K562 (cell line): ENCODE measurements around the gene TMEM126B. TPM values are rescaled to one million over a fixed set of nuclear protein-coding genes. Genes with fewer than 3 reads are reported as not detected.

Experiments used
- BCOR ChIP-seq: fragments of 450-650 bp; IDR thresholded peaks from 2 replicates; pipeline ENCODE4 v1.6.1; 2016
- BMI1 ChIP-seq: fragments of 150-350 bp; IDR thresholded peaks from 2 replicates; pipeline ENCODE4 v1.6.1; 2014; ENCODE audit warnings: low read length
- CBX5 ChIP-seq: IDR thresholded peaks from 2 replicates; pipeline ENCODE4 v1.6.1; 2014; ENCODE audit warnings: low read depth, borderline replicate concordance
- EHMT2 ChIP-seq: fragments of 450-650 bp; IDR thresholded peaks from 2 replicates; pipeline ENCODE4 v1.6.1; 2018; ENCODE audit warnings: antibody characterized with exemption
- MCM5 ChIP-seq: fragments of 450-650 bp; IDR thresholded peaks from 2 replicates; pipeline ENCODE4 v1.6.1; 2016; ENCODE audit warnings: low read depth
- MTA3 ChIP-seq: fragments of 450-650 bp; formaldehyde crosslinking; IDR thresholded peaks from 2 replicates; pipeline ENCODE4 v1.6.1; 2017; ENCODE audit warnings: mild to moderate bottlenecking, borderline replicate concordance
- NEUROD1 ChIP-seq: fragments of 150-350 bp; IDR thresholded peaks from 2 replicates; pipeline ENCODE4 v1.6.1; 2014; ENCODE audit warnings: borderline replicate concordance, low read length, low read depth; ENCODE audit not compliant: partially characterized antibody
- RFX7 ChIP-seq: fragments of 250-450 bp; sonication (Bioruptor Pico); IDR thresholded peaks from 2 replicates; pipeline ENCODE4 v1.5.1; 2021; ENCODE audit warnings: mild to moderate bottlenecking
- SMC3 ChIP-seq: conservative IDR thresholded peaks from 2 replicates; pipeline ENCODE4 v1.6.1; 2011; ENCODE audit warnings: low read depth, low read length, improper control_type of control experiment; ENCODE audit not compliant: insufficient read depth
- TRIM28 ChIP-seq: fragments of 450-650 bp; IDR thresholded peaks from 2 replicates; pipeline ENCODE4 v1.6.1; 2017
- ZBED1 ChIP-seq: IDR thresholded peaks from 2 replicates; pipeline ENCODE4 v1.6.1; 2014
- ZNF324 ChIP-seq: fragments of 250-450 bp; sonication (Bioruptor Pico); IDR thresholded peaks from 2 replicates; pipeline ENCODE4 v1.4.0; 2020; ENCODE audit warnings: mild to moderate bottlenecking
- polyA plus RNA-seq, 8 experiments: library from polyadenylated mRNA; depleted of rRNA in 4 of 8; stranded (reverse) in 5 of 8; unstranded in 3 of 8; fragments of >200 nt; fragmentation: Nextera tagmentation in 2 of 8; fragmentation: Illumina TruSeq in 1 of 8; extraction: Ambion mirVana in 2 of 8; extraction: Trizol in 1 of 8; gene quantifications; 2 replicates each; pipeline versions ENCODE4 v1.2.1 to v1.2.3, GENCODE V29; 2011 to 2014; ENCODE audit warnings: inconsistent platforms in 1 of 8, missing spikeins in 1 of 8
- total RNA-seq, 7 experiments: library from RNA; depleted of rRNA in 6 of 7; stranded (reverse); fragments of >200 nt in 6 of 7; fragmentation: Illumina TruSeq in 2 of 7; extraction: Trizol in 2 of 7; gene quantifications; 2 replicates each; pipeline versions ENCODE4 v1.2.1 to v1.2.3, GENCODE V29; 2011 to 2021; ENCODE audit warnings: low replicate concordance in 1 of 7
- TF ChIP-seq, protein P1 (sequence below): IDR thresholded peaks from 2 replicates; pipeline ENCODE4 v1.6.1; 2011; ENCODE audit warnings: borderline replicate concordance, low read depth, mild to moderate bottlenecking, moderate library complexity, low read length; ENCODE audit not compliant: insufficient read depth, poor library complexity, severe bottlenecking
- TF ChIP-seq, protein P2 (sequence below): fragments of 250-450 bp; sonication (Bioruptor Pico); IDR thresholded peaks from 2 replicates; pipeline ENCODE4 v1.8.0; 2021; ENCODE audit warnings: borderline replicate concordance, mild to moderate bottlenecking, moderate library complexity; ENCODE audit not compliant: poor library complexity, severe bottlenecking
- TF ChIP-seq, protein P3 (sequence below): fragments of 450-650 bp; IDR thresholded peaks from 2 replicates; pipeline ENCODE4 v1.6.1; 2016; ENCODE audit warnings: mild to moderate bottlenecking
- TF ChIP-seq, protein P4 (sequence below): sonication (generic); formaldehyde crosslinking; IDR thresholded peaks from 2 replicates; pipeline ENCODE4 v1.8.1; 2022; ENCODE audit warnings: missing genetic modification reagents
- TF ChIP-seq, protein P5 (sequence below): fragments of 450-650 bp; formaldehyde crosslinking; IDR thresholded peaks from 2 replicates; pipeline ENCODE4 v1.4.0; 2020; ENCODE audit warnings: mild to moderate bottlenecking, moderate library complexity
- TF ChIP-seq, protein P6 (sequence below): fragments of 250-450 bp; sonication (Bioruptor Pico); IDR thresholded peaks from 2 replicates; pipeline ENCODE4 v1.5.0; 2021

The TMEM126B gene
- total and polyA plus RNA-seq, 9 of the 15 experiments (the other 6 are each of a cell fraction or from before 2014, with no cell fraction given) = 85.5 to 226 (median 164) TPM

DNA sequence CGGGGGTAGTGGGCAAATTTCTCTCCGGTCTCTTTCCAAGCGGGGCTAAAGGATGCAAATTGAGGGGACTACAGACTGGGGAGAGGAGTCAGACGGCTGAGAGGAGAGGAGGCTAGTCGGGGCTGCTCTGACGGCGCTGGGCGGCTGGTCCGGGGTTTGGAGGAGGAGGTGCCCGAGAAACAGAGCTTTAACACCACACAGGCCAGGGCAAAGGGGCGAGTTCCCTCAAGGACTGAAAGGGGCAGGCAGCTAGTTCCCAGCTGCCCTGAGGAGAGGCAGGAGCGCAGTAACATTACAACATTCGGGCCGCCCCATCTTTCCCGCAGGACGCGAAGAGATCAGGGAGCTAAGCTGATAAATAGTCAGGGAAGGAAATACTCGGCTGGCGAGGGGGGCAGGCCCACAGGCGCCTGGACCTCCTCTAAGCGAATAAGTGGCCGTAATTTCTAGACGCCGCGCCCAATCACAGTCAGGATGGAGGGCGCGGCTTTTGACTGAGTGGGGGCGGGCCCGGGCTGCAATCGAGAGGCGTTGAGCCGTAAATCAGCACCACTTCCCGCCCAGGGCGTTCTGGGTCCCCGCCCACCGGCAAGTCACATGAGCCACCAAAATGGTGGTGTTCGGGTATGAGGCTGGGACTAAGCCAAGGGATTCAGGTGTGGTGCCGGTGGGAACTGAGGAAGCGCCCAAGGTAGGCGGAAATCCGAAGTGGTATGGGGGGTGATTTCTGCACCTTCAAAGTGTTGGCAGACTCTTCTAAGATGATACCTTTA is at the start of gene TMEM126B (continued):
- TF ChIP-seq EHMT2 = peak; percentile 47; the same call in 1 of the 2 replicates
- TF ChIP-seq, protein P1, sequence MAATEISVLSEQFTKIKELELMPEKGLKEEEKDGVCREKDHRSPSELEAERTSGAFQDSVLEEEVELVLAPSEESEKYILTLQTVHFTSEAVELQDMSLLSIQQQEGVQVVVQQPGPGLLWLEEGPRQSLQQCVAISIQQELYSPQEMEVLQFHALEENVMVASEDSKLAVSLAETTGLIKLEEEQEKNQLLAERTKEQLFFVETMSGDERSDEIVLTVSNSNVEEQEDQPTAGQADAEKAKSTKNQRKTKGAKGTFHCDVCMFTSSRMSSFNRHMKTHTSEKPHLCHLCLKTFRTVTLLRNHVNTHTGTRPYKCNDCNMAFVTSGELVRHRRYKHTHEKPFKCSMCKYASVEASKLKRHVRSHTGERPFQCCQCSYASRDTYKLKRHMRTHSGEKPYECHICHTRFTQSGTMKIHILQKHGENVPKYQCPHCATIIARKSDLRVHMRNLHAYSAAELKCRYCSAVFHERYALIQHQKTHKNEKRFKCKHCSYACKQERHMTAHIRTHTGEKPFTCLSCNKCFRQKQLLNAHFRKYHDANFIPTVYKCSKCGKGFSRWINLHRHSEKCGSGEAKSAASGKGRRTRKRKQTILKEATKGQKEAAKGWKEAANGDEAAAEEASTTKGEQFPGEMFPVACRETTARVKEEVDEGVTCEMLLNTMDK = no peak
- TF ChIP-seq SMC3 = no peak
- TF ChIP-seq MCM5 = no peak
- TF ChIP-seq ZBED1 = no peak
- TF ChIP-seq, protein P2, sequence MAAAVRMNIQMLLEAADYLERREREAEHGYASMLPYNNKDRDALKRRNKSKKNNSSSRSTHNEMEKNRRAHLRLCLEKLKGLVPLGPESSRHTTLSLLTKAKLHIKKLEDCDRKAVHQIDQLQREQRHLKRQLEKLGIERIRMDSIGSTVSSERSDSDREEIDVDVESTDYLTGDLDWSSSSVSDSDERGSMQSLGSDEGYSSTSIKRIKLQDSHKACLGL (CRISPR knock-in tag) = no peak
- TF ChIP-seq TRIM28 = no peak
- TF ChIP-seq, protein P3, sequence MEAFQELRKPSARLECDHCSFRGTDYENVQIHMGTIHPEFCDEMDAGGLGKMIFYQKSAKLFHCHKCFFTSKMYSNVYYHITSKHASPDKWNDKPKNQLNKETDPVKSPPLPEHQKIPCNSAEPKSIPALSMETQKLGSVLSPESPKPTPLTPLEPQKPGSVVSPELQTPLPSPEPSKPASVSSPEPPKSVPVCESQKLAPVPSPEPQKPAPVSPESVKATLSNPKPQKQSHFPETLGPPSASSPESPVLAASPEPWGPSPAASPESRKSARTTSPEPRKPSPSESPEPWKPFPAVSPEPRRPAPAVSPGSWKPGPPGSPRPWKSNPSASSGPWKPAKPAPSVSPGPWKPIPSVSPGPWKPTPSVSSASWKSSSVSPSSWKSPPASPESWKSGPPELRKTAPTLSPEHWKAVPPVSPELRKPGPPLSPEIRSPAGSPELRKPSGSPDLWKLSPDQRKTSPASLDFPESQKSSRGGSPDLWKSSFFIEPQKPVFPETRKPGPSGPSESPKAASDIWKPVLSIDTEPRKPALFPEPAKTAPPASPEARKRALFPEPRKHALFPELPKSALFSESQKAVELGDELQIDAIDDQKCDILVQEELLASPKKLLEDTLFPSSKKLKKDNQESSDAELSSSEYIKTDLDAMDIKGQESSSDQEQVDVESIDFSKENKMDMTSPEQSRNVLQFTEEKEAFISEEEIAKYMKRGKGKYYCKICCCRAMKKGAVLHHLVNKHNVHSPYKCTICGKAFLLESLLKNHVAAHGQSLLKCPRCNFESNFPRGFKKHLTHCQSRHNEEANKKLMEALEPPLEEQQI = no peak
- TF ChIP-seq, protein P4, sequence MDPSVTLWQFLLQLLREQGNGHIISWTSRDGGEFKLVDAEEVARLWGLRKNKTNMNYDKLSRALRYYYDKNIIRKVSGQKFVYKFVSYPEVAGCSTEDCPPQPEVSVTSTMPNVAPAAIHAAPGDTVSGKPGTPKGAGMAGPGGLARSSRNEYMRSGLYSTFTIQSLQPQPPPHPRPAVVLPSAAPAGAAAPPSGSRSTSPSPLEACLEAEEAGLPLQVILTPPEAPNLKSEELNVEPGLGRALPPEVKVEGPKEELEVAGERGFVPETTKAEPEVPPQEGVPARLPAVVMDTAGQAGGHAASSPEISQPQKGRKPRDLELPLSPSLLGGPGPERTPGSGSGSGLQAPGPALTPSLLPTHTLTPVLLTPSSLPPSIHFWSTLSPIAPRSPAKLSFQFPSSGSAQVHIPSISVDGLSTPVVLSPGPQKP (CRISPR knock-in tag) = no peak
- no peak for TF ChIP-seq BMI1
- TF ChIP-seq, protein P5, sequence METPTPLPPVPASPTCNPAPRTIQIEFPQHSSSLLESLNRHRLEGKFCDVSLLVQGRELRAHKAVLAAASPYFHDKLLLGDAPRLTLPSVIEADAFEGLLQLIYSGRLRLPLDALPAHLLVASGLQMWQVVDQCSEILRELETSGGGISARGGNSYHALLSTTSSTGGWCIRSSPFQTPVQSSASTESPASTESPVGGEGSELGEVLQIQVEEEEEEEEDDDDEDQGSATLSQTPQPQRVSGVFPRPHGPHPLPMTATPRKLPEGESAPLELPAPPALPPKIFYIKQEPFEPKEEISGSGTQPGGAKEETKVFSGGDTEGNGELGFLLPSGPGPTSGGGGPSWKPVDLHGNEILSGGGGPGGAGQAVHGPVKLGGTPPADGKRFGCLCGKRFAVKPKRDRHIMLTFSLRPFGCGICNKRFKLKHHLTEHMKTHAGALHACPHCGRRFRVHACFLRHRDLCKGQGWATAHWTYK (CRISPR knock-in tag) = no peak
- peak; percentile 63; the same call in 1 of the 2 replicates for TF ChIP-seq MTA3
- peak; percentile 35 for TF ChIP-seq NEUROD1
- no peak for TF ChIP-seq RFX7 (CRISPR knock-in tag)
- TF ChIP-seq CBX5 = no peak
- TF ChIP-seq BCOR = no peak
- TF ChIP-seq ZNF324 = no peak
- TF ChIP-seq, protein P6, sequence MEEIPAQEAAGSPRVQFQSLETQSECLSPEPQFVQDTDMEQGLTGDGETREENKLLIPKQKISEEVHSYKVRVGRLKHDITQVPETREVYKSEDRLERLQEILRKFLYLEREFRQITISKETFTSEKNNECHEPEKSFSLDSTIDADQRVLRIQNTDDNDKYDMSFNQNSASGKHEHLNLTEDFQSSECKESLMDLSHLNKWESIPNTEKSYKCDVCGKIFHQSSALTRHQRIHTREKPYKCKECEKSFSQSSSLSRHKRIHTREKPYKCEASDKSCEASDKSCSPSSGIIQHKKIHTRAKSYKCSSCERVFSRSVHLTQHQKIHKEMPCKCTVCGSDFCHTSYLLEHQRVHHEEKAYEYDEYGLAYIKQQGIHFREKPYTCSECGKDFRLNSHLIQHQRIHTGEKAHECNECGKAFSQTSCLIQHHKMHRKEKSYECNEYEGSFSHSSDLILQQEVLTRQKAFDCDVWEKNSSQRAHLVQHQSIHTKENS (CRISPR knock-in tag) = no peak
